ENCODE results near the gene LAMTOR1.

The LAMTOR1 gene

DNA sequence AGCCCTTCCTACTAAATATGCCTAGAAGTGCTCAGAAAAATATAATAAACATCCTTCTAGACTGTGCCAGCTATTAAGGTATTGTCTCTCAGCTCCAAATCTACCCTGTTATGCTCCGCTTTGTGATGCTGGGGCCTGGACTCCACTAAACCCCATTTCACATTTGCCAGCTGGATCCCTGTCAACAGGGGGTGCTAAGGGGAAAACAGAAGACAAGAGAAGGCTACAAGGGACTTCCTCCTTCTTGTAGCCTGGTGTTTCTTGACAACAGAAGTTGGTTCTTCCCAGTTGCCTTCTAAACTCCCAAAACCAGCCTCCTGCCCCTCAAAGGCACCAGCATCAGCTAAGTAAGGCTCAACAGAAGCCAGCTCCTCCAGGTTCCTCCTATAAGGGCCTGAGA lies 28.0 kb downstream of the LAMTOR1 start:
- H3K4me3 ChIP-seq (ENCODE audit: low read depth, low read length): no peak overlapping the region
- TF ChIP-seq, protein P1, sequence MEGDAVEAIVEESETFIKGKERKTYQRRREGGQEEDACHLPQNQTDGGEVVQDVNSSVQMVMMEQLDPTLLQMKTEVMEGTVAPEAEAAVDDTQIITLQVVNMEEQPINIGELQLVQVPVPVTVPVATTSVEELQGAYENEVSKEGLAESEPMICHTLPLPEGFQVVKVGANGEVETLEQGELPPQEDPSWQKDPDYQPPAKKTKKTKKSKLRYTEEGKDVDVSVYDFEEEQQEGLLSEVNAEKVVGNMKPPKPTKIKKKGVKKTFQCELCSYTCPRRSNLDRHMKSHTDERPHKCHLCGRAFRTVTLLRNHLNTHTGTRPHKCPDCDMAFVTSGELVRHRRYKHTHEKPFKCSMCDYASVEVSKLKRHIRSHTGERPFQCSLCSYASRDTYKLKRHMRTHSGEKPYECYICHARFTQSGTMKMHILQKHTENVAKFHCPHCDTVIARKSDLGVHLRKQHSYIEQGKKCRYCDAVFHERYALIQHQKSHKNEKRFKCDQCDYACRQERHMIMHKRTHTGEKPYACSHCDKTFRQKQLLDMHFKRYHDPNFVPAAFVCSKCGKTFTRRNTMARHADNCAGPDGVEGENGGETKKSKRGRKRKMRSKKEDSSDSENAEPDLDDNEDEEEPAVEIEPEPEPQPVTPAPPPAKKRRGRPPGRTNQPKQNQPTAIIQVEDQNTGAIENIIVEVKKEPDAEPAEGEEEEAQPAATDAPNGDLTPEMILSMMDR (IDR thresholded peaks at IDR 0.05; ENCODE audit: control insufficient read depth, extremely low read depth, insufficient read depth): no peak

DNA sequence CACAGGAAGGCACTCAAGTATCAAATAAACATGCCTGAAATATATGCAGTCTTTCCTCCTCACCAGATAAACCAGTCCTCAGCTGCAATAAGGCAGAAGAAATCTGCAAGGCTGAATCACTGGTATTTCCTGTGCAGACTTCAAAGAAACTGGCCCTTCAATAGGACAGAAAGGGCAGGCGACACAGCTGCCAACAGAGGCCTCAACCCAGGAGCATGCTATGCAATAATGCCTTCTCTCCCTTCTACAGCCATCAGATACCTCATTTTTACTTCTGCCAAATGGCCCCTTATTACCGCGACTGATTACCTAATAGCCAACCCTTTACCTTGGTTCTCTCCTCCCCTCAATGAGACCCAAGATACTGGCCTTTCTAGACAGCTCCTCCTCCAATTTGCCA lies 30.7 kb downstream of the LAMTOR1 start:
- no peak overlapping the region for H3K4me3 ChIP-seq (ENCODE audit: low read depth, low read length)
- TF ChIP-seq, protein P1 (IDR thresholded peaks at IDR 0.05; ENCODE audit: control insufficient read depth, extremely low read depth, insufficient read depth): no peak
- DNase-seq (ENCODE audit: low read depth): peak; percentile 32

More for the DNA sequence above, 28.0 kb downstream of the LAMTOR1 start:
- no peak for DNase-seq (ENCODE audit: low read depth)

DNA sequence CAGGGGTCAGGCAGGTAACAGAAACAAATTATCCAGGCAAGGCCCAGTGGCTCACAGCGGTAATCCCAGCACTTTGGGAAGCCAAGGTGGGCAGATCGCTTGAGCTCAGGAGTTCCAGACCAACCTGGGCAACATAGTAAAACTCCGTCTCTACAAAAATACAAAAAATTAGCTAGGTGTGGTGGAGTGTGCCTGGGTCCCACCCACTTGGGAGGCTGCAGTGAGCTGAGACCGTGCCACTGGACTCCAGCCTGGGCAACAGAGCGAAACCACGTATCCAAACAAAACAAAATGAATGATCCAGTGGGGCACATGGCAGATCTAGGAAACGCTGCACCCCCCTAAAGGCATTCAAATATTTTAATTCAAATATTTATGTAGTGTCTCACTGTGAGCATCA lies 32.6 kb downstream of the LAMTOR1 start:
- TF ChIP-seq, protein P1 (IDR thresholded peaks at IDR 0.05; ENCODE audit: control insufficient read depth, extremely low read depth, insufficient read depth): no peak
- 0 out of 2 replicates have a peak overlapping the region, but pooled peaks have one; percentile 24 for H3K4me3 ChIP-seq (ENCODE audit: low read depth, low read length)
- DNase-seq (ENCODE audit: low read depth): no peak

DNA sequence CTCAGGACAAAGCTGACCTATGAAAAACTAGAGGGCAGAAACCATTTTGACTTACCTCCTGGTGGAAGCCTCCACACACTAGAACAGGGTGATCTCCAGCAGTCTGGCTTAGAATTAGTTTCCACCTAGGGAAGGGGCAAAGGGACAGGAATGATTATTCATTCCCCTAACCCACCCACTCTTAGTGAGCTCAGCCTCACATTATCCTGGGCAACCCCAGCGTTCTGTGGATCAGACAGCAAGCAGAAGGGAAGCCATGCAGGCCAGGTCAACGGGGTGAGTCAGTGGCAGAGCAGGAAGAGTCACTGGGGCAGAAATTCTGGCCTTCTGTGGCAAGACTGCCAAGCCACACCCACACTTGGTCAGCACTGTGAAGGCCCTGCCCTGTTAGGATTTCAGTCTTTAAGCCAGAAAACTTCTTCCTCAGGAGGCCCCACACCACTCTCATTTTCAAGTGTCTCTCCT lies 33.3 kb downstream of the LAMTOR1 start:
- H3K4me3 ChIP-seq (ENCODE audit: low read depth, low read length): peak overlapping the region; percentile 44
- TF ChIP-seq, protein P1 (IDR thresholded peaks at IDR 0.05; ENCODE audit: control insufficient read depth, extremely low read depth, insufficient read depth): no peak
- DNase-seq (ENCODE audit: low read depth): peak; percentile 82

DNA sequence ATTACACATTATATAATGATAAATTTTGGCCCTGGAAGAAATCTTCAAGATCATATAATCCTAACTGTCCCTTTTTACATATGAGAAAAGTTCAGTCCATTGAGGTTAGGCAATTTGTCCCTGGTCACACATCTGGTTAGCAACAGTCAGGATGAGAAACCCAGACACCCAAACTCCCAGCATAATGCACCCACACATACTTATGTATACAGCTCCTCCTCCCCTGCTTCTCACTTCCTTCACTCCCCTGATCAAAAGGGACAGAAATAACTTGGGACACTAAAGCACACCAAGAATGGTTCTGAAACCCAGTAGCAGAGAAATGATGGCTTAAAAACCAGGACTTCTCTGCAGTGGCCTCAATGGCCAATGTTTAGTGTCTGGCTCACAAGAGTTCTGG lies 33.9 kb downstream of the LAMTOR1 start:
- TF ChIP-seq, protein P1 (IDR thresholded peaks at IDR 0.05; ENCODE audit: control insufficient read depth, extremely low read depth, insufficient read depth): no peak
- H3K4me3 ChIP-seq (ENCODE audit: low read depth, low read length): peak overlapping the region; percentile 44

DNA sequence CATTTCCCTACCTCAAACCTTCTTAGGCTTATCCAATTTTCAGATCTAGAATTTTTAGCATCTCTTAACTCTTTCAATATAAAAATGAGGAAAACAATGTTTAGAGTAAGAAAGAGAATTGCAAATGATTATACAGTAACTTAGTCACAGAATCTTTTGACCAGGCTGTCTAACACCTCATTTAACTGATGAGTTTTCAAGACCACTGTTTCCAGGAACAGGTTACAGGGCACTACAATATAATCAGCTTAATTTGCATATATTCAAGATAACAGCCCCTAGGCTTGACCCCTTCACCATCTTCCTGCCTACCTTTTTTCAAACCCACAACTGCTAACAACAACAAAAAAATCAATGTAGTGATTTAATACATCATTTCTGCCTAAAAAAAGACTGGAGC lies 35.4 kb downstream of the LAMTOR1 start:
- H3K4me3 ChIP-seq (ENCODE audit: low read depth, low read length): no peak overlapping the region
- TF ChIP-seq, protein P1 (IDR thresholded peaks at IDR 0.05; ENCODE audit: control insufficient read depth, extremely low read depth, insufficient read depth): no peak
- DNase-seq (ENCODE audit: low read depth): no peak

More for the DNA sequence above, 33.9 kb downstream of the LAMTOR1 start:
- no peak for DNase-seq (ENCODE audit: low read depth)

DNA sequence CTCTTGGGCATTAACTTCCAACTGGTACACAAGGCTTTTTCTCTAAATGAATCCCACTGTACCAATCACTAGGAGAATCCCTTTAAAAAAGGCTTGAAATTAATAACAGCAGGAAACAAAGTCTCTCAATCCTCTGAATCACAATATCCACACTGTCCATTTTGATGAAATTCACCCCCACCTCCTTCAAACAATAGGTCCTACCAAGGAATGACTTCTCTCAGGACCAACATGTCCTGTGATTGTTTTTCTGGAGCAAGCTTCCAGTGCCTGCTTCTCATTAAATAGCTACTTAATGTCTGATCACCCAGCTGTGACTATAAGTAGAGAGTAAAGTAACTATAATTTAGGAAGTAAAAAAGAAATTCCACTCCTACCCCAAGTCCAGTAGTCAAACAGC lies 35.8 kb downstream of the LAMTOR1 start:
- TF ChIP-seq, protein P1 (IDR thresholded peaks at IDR 0.05; ENCODE audit: control insufficient read depth, extremely low read depth, insufficient read depth): no peak
- no peak for DNase-seq (ENCODE audit: low read depth)
- peak overlapping the region; percentile 28 for H3K4me3 ChIP-seq (ENCODE audit: low read depth, low read length)

All from LNCaP clone FGC (cell line).